Neural cell (in vitro differentiated cells): ENCODE measurements around the gene KIAA2012. TPM values are rescaled to one million over a fixed set of nuclear protein-coding genes. Genes with fewer than 3 reads are reported as not detected.

ENCODE experiments used
- H2AFZ ChIP-seq: fragments of 200-600, 300-800 bp; sonication (generic), shearing (Covaris generic); 2 replicates; pipeline ENCODE4 v1.6.0; 2014; ENCODE audit warnings: low read depth, mild to moderate bottlenecking, antibody characterized with exemption, low read length, moderate library complexity
- H3F3A ChIP-seq: fragments of 200-600 bp; shearing (Covaris generic); 2 replicates; pipeline ENCODE4 v1.6.1; 2016; ENCODE audit warnings: mild to moderate bottlenecking, moderate library complexity, mixed read lengths, antibody characterized with exemption, low read length; ENCODE audit not compliant: insufficient read depth, poor library complexity, severe bottlenecking
- H3K27ac ChIP-seq: fragments of 200-600, 300-800 bp; sonication (generic), shearing (Covaris generic); 2 replicates; pipeline ENCODE4 v1.5.1; 2014; ENCODE audit warnings: mild to moderate bottlenecking, low read length, moderate library complexity
- H3K27me3 ChIP-seq: fragments of 300-800, 200-600 bp; sonication (generic), shearing (Covaris generic); 2 replicates; pipeline ENCODE4 v1.6.0; 2014; ENCODE audit warnings: mild to moderate bottlenecking, low read depth, low read length, moderate library complexity; ENCODE audit not compliant: insufficient read depth
- H3K36me3 ChIP-seq: fragments of 300-800, 200-600 bp; sonication (generic), shearing (Covaris generic); 2 replicates; pipeline ENCODE4 v1.5.1; 2014; ENCODE audit warnings: mild to moderate bottlenecking, antibody characterized with exemption, low read length, moderate library complexity; ENCODE audit not compliant: insufficient read depth
- H3K4me2 ChIP-seq: fragments of 300-800, 200-600 bp; sonication (generic), shearing (Covaris generic); 2 replicates; pipeline ENCODE4 v1.6.0; 2014; ENCODE audit warnings: mild to moderate bottlenecking, low read length
- H3K4me3 ChIP-seq: fragments of 300-800, 200-600 bp; sonication (generic), shearing (Covaris generic); 2 replicates; pipeline ENCODE4 v1.5.1; 2014; ENCODE audit warnings: mild to moderate bottlenecking, low read length, moderate library complexity
- H3K79me2 ChIP-seq: fragments of 200-600 bp; shearing (Covaris generic); replicated peaks from 2 replicates; pipeline ENCODE4 v1.6.0; 2014; ENCODE audit warnings: mild to moderate bottlenecking, low read length, moderate library complexity; ENCODE audit not compliant: insufficient read depth
- H3K9ac ChIP-seq: fragments of 300-800, 200-600 bp; sonication (generic), shearing (Covaris generic); 2 replicates; pipeline ENCODE4 v1.6.1; 2016; ENCODE audit warnings: mild to moderate bottlenecking, low read length, mixed read lengths
- H3K9me2 ChIP-seq: fragments of 200-600 bp; shearing (Covaris generic); 2 replicates; pipeline ENCODE4 v1.6.1; 2016; ENCODE audit warnings: mild to moderate bottlenecking, low read length, mixed read lengths; ENCODE audit not compliant: insufficient read depth
- H3K9me3 ChIP-seq: fragments of 200-600, 300-800 bp; sonication (generic), shearing (Covaris generic); 2 replicates; pipeline ENCODE4 v1.6.1; 2016; ENCODE audit warnings: mild to moderate bottlenecking, mixed run types, low read length, moderate library complexity, mixed read lengths
- H4K20me1 ChIP-seq: fragments of 200-600 bp; shearing (Covaris generic); 2 replicates; pipeline ENCODE4 v1.6.1; 2016; ENCODE audit warnings: mild to moderate bottlenecking, mixed run types; ENCODE audit not compliant: insufficient read depth
- CTCF ChIP-seq: fragments of 450-650 bp; IDR thresholded peaks from 2 replicates; pipeline ENCODE4 v1.5.1; 2014; ENCODE audit warnings: antibody characterized with exemption, mild to moderate bottlenecking, moderate library complexity; ENCODE audit not compliant: poor library complexity, severe bottlenecking
- EP300 ChIP-seq: fragments of 450-650 bp; conservative IDR thresholded peaks from 2 replicates; pipeline ENCODE4 v1.6.1; 2014; ENCODE audit warnings: antibody characterized with exemption, mild to moderate bottlenecking, moderate library complexity; ENCODE audit not compliant: poor library complexity, severe bottlenecking
- EZH2 ChIP-seq: fragments of 200-600, 300-800 bp; shearing (Covaris generic), sonication (generic); IDR thresholded peaks from 2 replicates; pipeline ENCODE4 v1.6.1; 2014; ENCODE audit warnings: antibody characterized with exemption, low read length, borderline replicate concordance, mild to moderate bottlenecking; ENCODE audit not compliant: insufficient read depth, poor library complexity, severe bottlenecking
- MXI1 ChIP-seq: fragments of 450-650 bp; conservative IDR thresholded peaks from 2 replicates; pipeline ENCODE4 v1.6.1; 2014; ENCODE audit warnings: antibody characterized with exemption, mild to moderate bottlenecking; ENCODE audit not compliant: poor library complexity, severe bottlenecking
- POLR2AphosphoS5 ChIP-seq: IDR thresholded peaks from 2 replicates; pipeline ENCODE4 v1.6.1; 2012
- RAD21 ChIP-seq: fragments of 450-650 bp; conservative IDR thresholded peaks from 2 replicates; pipeline ENCODE4 v1.6.1; 2014; ENCODE audit warnings: antibody characterized with exemption, mild to moderate bottlenecking, moderate library complexity
- REST ChIP-seq: IDR thresholded peaks from 2 replicates; pipeline ENCODE4 v1.6.1; 2012; ENCODE audit warnings: borderline replicate concordance
- SMC3 ChIP-seq: fragments of 450-650 bp; conservative IDR thresholded peaks from 2 replicates; pipeline ENCODE4 v1.6.1; 2014; ENCODE audit warnings: antibody characterized with exemption, mild to moderate bottlenecking, moderate library complexity; ENCODE audit not compliant: poor library complexity
- TAF1 ChIP-seq: IDR thresholded peaks from 2 replicates; pipeline ENCODE4 v1.6.1; 2012; ENCODE audit warnings: low read depth
- polyA plus RNA-seq: library from polyadenylated mRNA; depleted of rRNA; stranded (reverse); fragments of >200 nt; gene quantifications from 2 replicates; pipeline ENCODE4 v1.2.3, GENCODE V29; 2014

KIAA2012 gene
- polyA plus RNA-seq, 1 donor from 2014 or later = not detected

GRCh38 chr2:202104286-202104870 is 31.3 kb downstream of the KIAA2012 start:
- no peak for TF ChIP-seq CTCF
- no peak for TF ChIP-seq EZH2
- TF ChIP-seq EP300 = no peak
- TF ChIP-seq RAD21 = no peak
- H3K79me2 ChIP-seq = no peaks in the 10 kb centered on the region
- no peaks in the 10 kb centered on the region for H4K20me1 ChIP-seq
- no peak overlapping the region for H3K4me3 ChIP-seq
- H2AFZ ChIP-seq = no peak overlapping the region
- H3K27ac ChIP-seq = no peak overlapping the region
- H3K27me3 ChIP-seq = no peaks in the 10 kb centered on the region
- H3K9me3 ChIP-seq = no peaks in the 10 kb centered on the region
- no peaks in the 10 kb centered on the region for H3K36me3 ChIP-seq
- H3F3A ChIP-seq = no peaks in the 10 kb centered on the region
- H3K9ac ChIP-seq = no peak overlapping the region
- no peak overlapping the region for H3K4me2 ChIP-seq
- H3K9me2 ChIP-seq = no peaks in the 10 kb centered on the region

- H3K4me2 ChIP-seq = no peak overlapping the region
- TF ChIP-seq EZH2 (no peak), CTCF (no peak), TAF1 (no peak), POLR2AphosphoS5 (no peak), SMC3 (no peak), RAD21 (no peak), EP300 (no peak), MXI1 (no peak), REST (no peak)
- no peaks in the 10 kb centered on the region for H3K9me3 ChIP-seq
- no peaks in the 10 kb centered on the region for H3K36me3 ChIP-seq
- H3K79me2 ChIP-seq = no peaks in the 10 kb centered on the region
- no peak overlapping the region for H3K9ac ChIP-seq
- no peak overlapping the region for H2AFZ ChIP-seq
- H3K4me3 ChIP-seq = no peak overlapping the region
- H3K27ac ChIP-seq = no peak overlapping the region
- H4K20me1 ChIP-seq = no peaks in the 10 kb centered on the region
- no peaks in the 10 kb centered on the region for H3K9me2 ChIP-seq
- H3F3A ChIP-seq = no peaks in the 10 kb centered on the region
- no peaks in the 10 kb centered on the region for H3K27me3 ChIP-seq
Observed at GRCh38 chr2:202105025-202105424, 32.0 kb downstream of the KIAA2012 start.
